Transverse colon (tissue), 4 donors: Measurements from ENCODE around the gene RAB3IL1. TPM values are rescaled to one million over a fixed set of nuclear protein-coding genes. Genes with fewer than 3 reads are reported as not detected.

Experiments
- DNase-seq: peaks from one replicate; pipeline ENCODE4 v3.0.0-alpha.2; 2019
- H3K27ac ChIP-seq, 4 donors: fragments of 200-600 bp; sonication (generic); 2 replicates each; pipeline ENCODE4 v1.5.1; 2016 to 2018; ENCODE audit warnings: inconsistent platforms in 4 of 4
- H3K27me3 ChIP-seq: fragments of 200-600 bp; sonication (generic); 2 replicates; pipeline ENCODE4 v1.5.1; 2017; ENCODE audit warnings: inconsistent platforms
- H3K36me3 ChIP-seq, 4 donors: fragments of 200-600 bp; sonication (generic); 2 replicates each; pipeline ENCODE4 v1.5.1; 2017 to 2019; ENCODE audit warnings: inconsistent platforms in 4 of 4
- H3K4me1 ChIP-seq, 4 donors: fragments of 200-600 bp; sonication (generic); 2 replicates each; pipeline ENCODE4 v1.5.1; 2017 to 2020; ENCODE audit warnings: inconsistent platforms in 4 of 4
- H3K4me3 ChIP-seq, 4 donors: fragments of 200-600 bp; sonication (generic); 1 replicate in 1 of 4; 2 replicates in 3 of 4; pipeline versions ENCODE4 v1.5.1 to v1.6.1; 2017 to 2019; ENCODE audit warnings: inconsistent platforms in 4 of 4
- H3K9me3 ChIP-seq, 2 donors: fragments of 200-600 bp; sonication (generic); 2 replicates each; pipeline ENCODE4 v1.5.1; 2017 to 2019; ENCODE audit warnings: inconsistent platforms in 2 of 2
- CTCF ChIP-seq, 5 experiments: fragments of 200-600 bp in 3 of 5; fragments of 450-650 bp in 2 of 5; sonication (generic) in 3 of 5; IDR thresholded peaks; 1 replicate in 2 of 5; 2 replicates in 3 of 5; pipeline ENCODE4 v1.5.1; 2016 to 2017; ENCODE audit warnings: antibody characterized with exemption in 5 of 5, inconsistent platforms in 3 of 5, mild to moderate bottlenecking in 2 of 5, moderate library complexity in 1 of 5
- EP300 ChIP-seq: sonication (generic); formaldehyde crosslinking; IDR thresholded peaks from one replicate; pipeline ENCODE4 v1.6.1; 2017; ENCODE audit warnings: antibody characterized with exemption, low read depth
- POLR2A ChIP-seq: fragments of 450-650 bp; IDR thresholded peaks from one replicate; pipeline ENCODE4 v1.6.1; 2016; ENCODE audit warnings: antibody characterized with exemption, mild to moderate bottlenecking, moderate library complexity
- POLR2AphosphoS5 ChIP-seq, 3 donors: sonication (generic); formaldehyde crosslinking; IDR thresholded peaks; one replicate each; pipeline ENCODE4 v1.6.1; 2016; ENCODE audit warnings: antibody characterized with exemption in 3 of 3
- WGBS, 2 donors: methylation state at CpG; one replicate each; pipeline ENCODE4 v1.1.5; 2018; ENCODE audit warnings: low coverage in 1 of 2; 5-methylcytosine and 5-hydroxymethylcytosine counted together
- in situ Hi-C, 4 donors: fragments of 200-750 bp; cut with MboI; loops; one replicate each; pipeline versions ENCODE4 v1.15.0 to v1.15.1; 2017; ENCODE audit warnings: low sequenced_read_pairs in 3 of 4, low pct_ligation_motif_present in 1 of 4, low pct_unique_long_range_greater_than_20kb in 1 of 4
- intact Hi-C: fragments of 100-400 bp; cut with DNase I; formaldehyde crosslinking; loops from one replicate; pipeline ENCODE4 v1.15.1; 2023; ENCODE audit warnings: low total_unique reads
- total RNA-seq, 4 donors: library from RNA; depleted of rRNA; stranded (reverse); fragments of >200 nt; gene quantifications; one replicate each; pipeline ENCODE4 v1.1.0, GENCODE V29; 2016

The RAB3IL1 gene
- total RNA-seq, 4 donors from 2014 or later: 1.2 to 7.6 (median 5.9) TPM

- intact Hi-C loops: no loop called here
- Histone ChIP-seq H3K9me3 (no peaks in the 10 kb centered on the region), H3K27ac (no peak overlapping the region), H3K4me3 (no peak overlapping the region), H3K36me3 (no peaks in the 10 kb centered on the region), H3K27me3 (peaks cover 16% of the 10 kb centered on the region), H3K4me1 (peaks cover 8 to 27% (median 15%) of the 10 kb centered on the region in 4 donors)
- DNase-seq: no peak
- TF ChIP-seq CTCF (IDR thresholded peaks at IDR 0.05) (no peak), POLR2A (no peak), EP300 (no peak), POLR2AphosphoS5 (IDR thresholded peaks at IDR 0.05) (no peak)
- 91% methylated on average over 7 of the region's 7 CpGs; no CpG with 5 or more reads in 1 of the 2 donors for WGBS, 2 donors
- in situ Hi-C loops: loop anchor here in 1 of 4 donors (10.0 kb wide), 1 partner anchor 162 kb away; the partner anchor contains the start of genes FEN1 and TMEM258
Measured at GRCh38 chr11:61957021-61957770, 39.8 kb upstream of the RAB3IL1 start.

- intact Hi-C loops: loop anchor here (1.0 kb wide), 1 partner anchor 39 kb away; no protein-coding TSS in a partner anchor
- Histone ChIP-seq H3K4me1 (peaks cover 1 to 19% (median 14%) of the 10 kb centered on the region in 4 donors), H3K36me3 (no peaks in the 10 kb centered on the region), H3K27ac (peak overlapping the region; percentile 73 to 74 (median 74)), H3K4me3 (no peak overlapping the region), H3K27me3 (peaks cover 16% of the 10 kb centered on the region), H3K9me3 (no peaks in the 10 kb centered on the region)
- WGBS, 2 donors: 84% methylated on average over 20 of the region's 20 CpGs; no CpG with 5 or more reads in 1 of the 2 donors
- in situ Hi-C loops: loop anchor here in 1 of 4 donors (10.0 kb wide), 1 partner anchor 162 kb away; the partner anchor contains the start of genes FEN1 and TMEM258
- DNase-seq: no peak
- TF ChIP-seq POLR2A: no peak
- no peak for TF ChIP-seq CTCF (IDR thresholded peaks at IDR 0.05)
- TF ChIP-seq EP300: no peak
- TF ChIP-seq POLR2AphosphoS5 (IDR thresholded peaks at IDR 0.05): no peak
Measured at GRCh38 chr11:61956191-61957020, 39.0 kb upstream of the RAB3IL1 start.

- intact Hi-C loops: loop anchor here (1.0 kb wide), 1 partner anchor 40 kb away; no protein-coding TSS in a partner anchor
- no peak for TF ChIP-seq POLR2AphosphoS5 (IDR thresholded peaks at IDR 0.05)
- no peak for TF ChIP-seq CTCF (IDR thresholded peaks at IDR 0.05)
- TF ChIP-seq POLR2A: no peak
- TF ChIP-seq EP300: no peak
- Histone ChIP-seq H3K4me1 (peaks cover 0 to 15% (median 12%) of the 10 kb centered on the region in 4 donors), H3K27me3 (peaks cover 16% of the 10 kb centered on the region), H3K4me3 (peak overlapping the region; percentile 18 to 46 (median 30)), H3K9me3 (no peaks in the 10 kb centered on the region), H3K36me3 (no peaks in the 10 kb centered on the region), H3K27ac (peak overlapping the region; percentile 73 to 74 (median 74))
- WGBS, 2 donors: 14% methylated on average over 35 of the region's 56 CpGs; no CpG with 5 or more reads in 1 of the 2 donors
- in situ Hi-C loops: loop anchor here in 1 of 4 donors (10.0 kb wide), 1 partner anchor 161 kb away; the partner anchor contains the start of genes FEN1 and TMEM258
- DNase-seq: peak; percentile 46
Measured at GRCh38 chr11:61955422-61956135, 38.2 kb upstream of the RAB3IL1 start.
